K562 (cell line): ENCODE data around the gene DSTYK. TPM values are rescaled to one million over a fixed set of nuclear protein-coding genes. Genes with fewer than 3 reads are reported as not detected.
"Not testable (repeated sequence)": the region's sequence is repeated elsewhere in the genome, so short reads cannot be mapped to it uniquely, and the experiment has no call there.

Experiments used
- ATAC-seq: fragments of 200-7000 bp; cut with Tn5 transposase; 3 replicates; pipeline ENCODE4 v1.9.1; 2020; ENCODE audit warnings: moderate library complexity
- BruUV-seq: library from RNA; stranded (reverse); fragments of 400-500 nt; replicated peaks from 2 replicates; lab custom pipeline; 2021; lab: Mats Ljungman, UMichigan
- CTCF ChIA-PET: fragments of 300-600 bp; formaldehyde crosslinking; extraction: SDS; loops from one replicate; lab custom pipeline; 2021; ENCODE audit warnings: low intra/inter-chr PET ratio; lab: Yijun Ruan, JAX
- POLR2A ChIA-PET: fragments of 300-600, 350-650 bp; sonication (Branson Sonifier 250); formaldehyde crosslinking; extraction: SDS; loops from one replicate; lab custom pipeline; 2021; ENCODE audit warnings: antibody characterized with exemption, inconsistent platforms; lab: Yijun Ruan, JAX
- DNase-seq, 4 experiments: peaks; one replicate each; pipeline versions ENCODE4 v3.0.0 to v3.0.0-alpha.2; 2011 to 2018; ENCODE audit warnings: low spot score in 3 of 4, mixed read lengths in 3 of 4; ENCODE audit errors: extremely low read depth in 1 of 4
- FAIRE-seq: peaks from 2 replicates; lab custom pipeline; 2011; peaks lifted over from hg19 to GRCh38; lab: Jason Lieb, UNC
- H2AFZ ChIP-seq: 2 replicates; pipeline ENCODE4 v1.6.0; 2011; ENCODE audit warnings: low read depth, low read length, control low read depth, inconsistent platforms
- H3K27ac ChIP-seq: fragments of 200-600 bp; 3 replicates; pipeline ENCODE4 v1.8.0; 2011; ENCODE audit warnings: low read depth, mild to moderate bottlenecking, control low read depth, inconsistent platforms, low read length, moderate library complexity, mixed read lengths; ENCODE audit errors: extremely low read depth
- H3K27me3 ChIP-seq, 2 experiments: fragments of 300-600 bp in 1 of 2; 2 replicates in 1 of 2; 3 replicates in 1 of 2; pipeline versions ENCODE4 v1.6.0 to v1.8.0; 2011; ENCODE audit warnings: inconsistent platforms in 2 of 2, low read length in 2 of 2, mild to moderate bottlenecking in 1 of 2, mixed read lengths in 1 of 2, moderate library complexity in 1 of 2; ENCODE audit not compliant: control insufficient read depth in 2 of 2, insufficient read depth in 2 of 2
- H3K36me3 ChIP-seq: fragments of 300-600 bp; 3 replicates; pipeline ENCODE4 v1.8.0; 2011; ENCODE audit warnings: mild to moderate bottlenecking, low read length, inconsistent platforms; ENCODE audit not compliant: control insufficient read depth, insufficient read depth
- H3K4me1 ChIP-seq, 2 experiments: fragments of 200-600 bp in 1 of 2; replicated peaks in 1 of 2; 2 replicates in 1 of 2; 3 replicates in 1 of 2; pipeline versions ENCODE4 v1.5.1 to v1.8.0; 2011; ENCODE audit warnings: inconsistent platforms in 2 of 2, low read length in 2 of 2, mild to moderate bottlenecking in 1 of 2, mixed read lengths in 1 of 2, moderate library complexity in 1 of 2; ENCODE audit not compliant: control insufficient read depth in 2 of 2, insufficient read depth in 2 of 2
- H3K4me2 ChIP-seq: 2 replicates; pipeline ENCODE4 v1.6.1; 2011; ENCODE audit warnings: low read length, control low read depth, inconsistent platforms, mixed read lengths; ENCODE audit not compliant: insufficient read depth
- H3K4me3 ChIP-seq: fragments of 200-600 bp; sonication (generic), shearing (Covaris generic); 2 replicates; pipeline ENCODE4 v1.5.1; 2016; ENCODE audit warnings: control low read depth, inconsistent platforms
- H3K79me2 ChIP-seq: fragments of 200-600 bp; 3 replicates; pipeline ENCODE4 v1.8.0; 2011; ENCODE audit warnings: low read length, inconsistent platforms; ENCODE audit not compliant: control insufficient read depth, insufficient read depth
- H3K9ac ChIP-seq, 2 experiments: 2 replicates each; pipeline versions ENCODE4 v1.6.0 to v1.6.1; 2011; ENCODE audit warnings: low read depth in 2 of 2, low read length in 2 of 2, control low read depth in 1 of 2, inconsistent platforms in 1 of 2, mild to moderate bottlenecking in 1 of 2, mixed read lengths in 1 of 2; ENCODE audit not compliant: insufficient read depth in 1 of 2
- H3K9me1 ChIP-seq: one replicate; pipeline ENCODE4 v1.6.0; 2011; ENCODE audit warnings: inconsistent platforms, mild to moderate bottlenecking, low read length, moderate library complexity; ENCODE audit not compliant: control insufficient read depth, insufficient read depth
- H3K9me3 ChIP-seq: replicated peaks from 2 replicates; pipeline ENCODE4 v1.5.1; 2011; ENCODE audit warnings: low read depth, low read length, inconsistent platforms; ENCODE audit not compliant: control insufficient read depth, insufficient read depth
- H4K20me1 ChIP-seq: replicated peaks from 2 replicates; pipeline ENCODE4 v1.6.1; 2011; ENCODE audit warnings: low read length, inconsistent platforms, mixed read lengths; ENCODE audit not compliant: control insufficient read depth, insufficient read depth
- WGBS: fragments of 100-300 bp; shearing (Covaris generic); methylation state at CpG from one replicate; pipeline ENCODE4 v1.1.6; 2016; ENCODE audit warnings: low coverage, mixed read lengths; ENCODE audit not compliant: insufficient coverage; ENCODE audit errors: missing lambda C conversion rate; 5-methylcytosine and 5-hydroxymethylcytosine counted together
- in situ Hi-C: fragments of 300-500 bp; cut with MboI; formaldehyde crosslinking; loops from 4 replicates; pipeline ENCODE4 v1.15.0; 2018; ENCODE audit warnings: inconsistent platforms, mixed read lengths
- intact Hi-C: fragments of 100-400 bp; cut with micrococcal nuclease; formaldehyde crosslinking; loops from 2 replicates; pipeline ENCODE4 v1.14.2; 2022
- polyA plus RNA-seq, 8 experiments: library from polyadenylated mRNA; depleted of rRNA in 4 of 8; stranded (reverse) in 5 of 8; unstranded in 3 of 8; fragments of >200 nt; fragmentation: Nextera tagmentation in 2 of 8; fragmentation: Illumina TruSeq in 1 of 8; extraction: Ambion mirVana in 2 of 8; extraction: Trizol in 1 of 8; gene quantifications; 2 replicates each; pipeline versions ENCODE4 v1.2.1 to v1.2.3, GENCODE V29; 2011 to 2014; ENCODE audit warnings: inconsistent platforms in 1 of 8, missing spikeins in 1 of 8
- total RNA-seq, 7 experiments: library from RNA; depleted of rRNA in 6 of 7; stranded (reverse); fragments of >200 nt in 6 of 7; fragmentation: Illumina TruSeq in 2 of 7; extraction: Trizol in 2 of 7; gene quantifications; 2 replicates each; pipeline versions ENCODE4 v1.2.1 to v1.2.3, GENCODE V29; 2011 to 2021; ENCODE audit warnings: low replicate concordance in 1 of 7
- TF ChIP-seq, protein P1 (sequence below): fragments of 250-450 bp; sonication (Bioruptor Pico); IDR thresholded peaks from 2 replicates; pipeline ENCODE4 v1.8.0; 2021; ENCODE audit warnings: moderate library complexity, mild to moderate bottlenecking, inconsistent platforms

DSTYK gene
- total and polyA plus RNA-seq, 9 of the 15 experiments (the other 6 are each of a cell fraction or from before 2014, with no cell fraction given) = 4.2 to 7.1 (median 6.2) TPM

DNA sequence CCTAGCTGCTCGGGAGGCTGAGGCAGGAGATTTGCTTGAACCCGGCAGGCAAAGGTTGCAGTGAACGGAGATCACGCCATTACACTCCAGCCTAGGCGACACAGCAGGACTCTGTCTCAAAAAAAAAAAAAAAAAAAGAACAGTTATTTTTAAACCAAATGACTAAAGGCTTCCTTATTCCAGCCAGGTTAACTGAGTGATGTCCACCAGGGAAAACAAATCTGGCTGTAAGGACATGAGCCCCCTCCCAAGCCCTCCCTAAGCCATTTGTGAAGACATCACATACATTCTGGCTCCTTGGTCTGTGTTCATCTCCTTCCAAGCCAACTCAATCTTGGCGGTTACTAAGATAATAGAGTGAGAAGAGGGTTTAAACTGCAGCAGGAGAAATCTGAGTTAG lies 24.4 kb upstream of the DSTYK start:
- Histone ChIP-seq H3K9ac (no peak overlapping the region; a peak in 1 of 4 replicates), H3K4me3 (no peak overlapping the region), H3K9me3 (no peaks in the 10 kb centered on the region), H2AFZ (no peak overlapping the region)
- in situ Hi-C loops = no loop called here
- ChIA-PET CTCF (interaction anchor here (0.5 kb wide), 1 partner anchor 21 kb away, joined by 4 read pairs; no protein-coding TSS in a partner anchor), POLR2A (interaction anchor here (0.5 to 1.1 kb wide), 3 partner anchors 10 to 20 kb away, joined by 3 read pairs; no protein-coding TSS in a partner anchor)
- no peak for FAIRE-seq
- TF ChIP-seq, protein P1, sequence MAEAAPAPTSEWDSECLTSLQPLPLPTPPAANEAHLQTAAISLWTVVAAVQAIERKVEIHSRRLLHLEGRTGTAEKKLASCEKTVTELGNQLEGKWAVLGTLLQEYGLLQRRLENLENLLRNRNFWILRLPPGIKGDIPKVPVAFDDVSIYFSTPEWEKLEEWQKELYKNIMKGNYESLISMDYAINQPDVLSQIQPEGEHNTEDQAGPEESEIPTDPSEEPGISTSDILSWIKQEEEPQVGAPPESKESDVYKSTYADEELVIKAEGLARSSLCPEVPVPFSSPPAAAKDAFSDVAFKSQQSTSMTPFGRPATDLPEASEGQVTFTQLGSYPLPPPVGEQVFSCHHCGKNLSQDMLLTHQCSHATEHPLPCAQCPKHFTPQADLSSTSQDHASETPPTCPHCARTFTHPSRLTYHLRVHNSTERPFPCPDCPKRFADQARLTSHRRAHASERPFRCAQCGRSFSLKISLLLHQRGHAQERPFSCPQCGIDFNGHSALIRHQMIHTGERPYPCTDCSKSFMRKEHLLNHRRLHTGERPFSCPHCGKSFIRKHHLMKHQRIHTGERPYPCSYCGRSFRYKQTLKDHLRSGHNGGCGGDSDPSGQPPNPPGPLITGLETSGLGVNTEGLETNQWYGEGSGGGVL = no peak
- TF ChIP-seq, all 486 proteins: peak for 0
- Histone ChIP-seq H4K20me1 (no peaks in the 10 kb centered on the region), H3K79me2 (no peaks in the 10 kb centered on the region), H3K27me3 (0 out of 5 replicates have a peak, but pooled peaks cover 0 to 4% of the 10 kb centered on the region in 2 experiments), H3K4me2 (no peak overlapping the region), H3K36me3 (no peaks in the 10 kb centered on the region), H3K4me1 (peaks cover 11 to 25% of the 10 kb centered on the region in 2 experiments; a peak in 4 of 5 replicates), H3K27ac (no peak overlapping the region), H3K9me1 (no peaks in the 10 kb centered on the region)
- DNase-seq = no peak
- WGBS = 74% methylated on average over 6 of the region's 6 CpGs
- BruUV-seq = no TSS peak
- intact Hi-C loops = no loop called here
- no peak for ATAC-seq

DNA sequence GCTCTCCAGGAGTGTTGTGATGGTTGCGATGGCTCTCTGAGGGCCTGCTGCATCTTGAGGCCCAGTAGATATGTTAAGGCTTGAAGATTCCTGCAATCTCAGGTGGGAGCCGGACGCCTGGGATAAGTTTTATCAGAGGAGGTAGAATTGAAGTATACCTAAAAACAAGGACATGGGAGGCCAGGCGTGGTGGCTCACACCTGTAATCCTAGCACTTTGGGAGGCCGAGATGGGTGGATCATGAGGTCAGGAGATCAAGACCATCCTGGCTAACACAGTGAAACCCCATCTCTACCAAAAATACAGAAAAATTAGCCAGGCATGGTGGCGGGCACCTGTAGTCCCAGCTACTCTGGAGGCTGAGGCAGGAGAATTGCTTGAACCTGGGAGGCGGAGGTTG lies 22.5 kb upstream of the DSTYK start:
- H3K9me1 ChIP-seq, H4K20me1 ChIP-seq, FAIRE-seq, H2AFZ ChIP-seq, CTCF ChIA-PET, BruUV-seq, intact Hi-C loops, H3K9ac ChIP-seq, in situ Hi-C loops, ATAC-seq, H3K27me3 ChIP-seq, H3K79me2 ChIP-seq, DNase-seq, H3K9me3 ChIP-seq, H3K4me2 ChIP-seq, H3K4me3 ChIP-seq, H3K36me3 ChIP-seq, H3K27ac ChIP-seq: not testable (repeated sequence)
- POLR2A ChIA-PET = interaction anchor here (1.1 kb wide), 1 partner anchor 89 kb away, joined by 4 read pairs; no protein-coding TSS in a partner anchor
- peaks cover 23 to 38% of the 10 kb centered on the region in 2 experiments; a peak in 4 of 5 replicates for H3K4me1 ChIP-seq
- 67% methylated on average over 7 of the region's 7 CpGs for WGBS
